Stomach (tissue), 9 donors: ENCODE data around the gene CRACR2B. TPM values are rescaled to one million over a fixed set of nuclear protein-coding genes. Genes with fewer than 3 reads are reported as not detected.

Experiments
- DNase-seq, 2 donors: peaks; one replicate each; pipeline versions ENCODE4 v3.0.0 to v3.0.0-alpha.2; 2013 to 2019
- H3K27ac ChIP-seq, 5 donors: fragments of 200-600 bp in 4 of 5; sonication (generic) in 4 of 5; one replicate each; pipeline ENCODE4 v1.5.1; 2013 to 2019; ENCODE audit warnings: mild to moderate bottlenecking in 1 of 5, moderate library complexity in 1 of 5
- H3K27me3 ChIP-seq, 3 donors: fragments of 200-600 bp; sonication (generic); one replicate each; pipeline ENCODE4 v1.5.1; 2017 to 2019; ENCODE audit warnings: mixed run types in 1 of 3
- H3K36me3 ChIP-seq, 4 donors: fragments of 200-600 bp; sonication (generic); 1 replicate in 3 of 4; 2 replicates in 1 of 4; pipeline ENCODE4 v1.5.1; 2016 to 2019
- H3K4me1 ChIP-seq, 4 donors: fragments of 200-600 bp; sonication (generic); one replicate each; pipeline ENCODE4 v1.5.1; 2016 to 2019
- H3K4me3 ChIP-seq, 4 donors: fragments of 200-600 bp; sonication (generic) in 3 of 4; one replicate each; pipeline ENCODE4 v1.5.1; 2016 to 2019; ENCODE audit warnings: mild to moderate bottlenecking in 1 of 4
- H3K9me3 ChIP-seq, 4 donors: fragments of 200-600 bp; sonication (generic); one replicate each; pipeline ENCODE4 v1.5.1; 2016 to 2019
- EP300 ChIP-seq: sonication (generic); formaldehyde crosslinking; IDR thresholded peaks from one replicate; pipeline ENCODE4 v1.6.1; 2017; ENCODE audit warnings: antibody characterized with exemption
- POLR2A ChIP-seq, 4 donors: fragments of 450-650 bp; IDR thresholded peaks; one replicate each; pipeline ENCODE4 v1.6.1; 2016; ENCODE audit warnings: antibody characterized with exemption in 4 of 4, control low read depth in 2 of 4, mild to moderate bottlenecking in 1 of 4, moderate library complexity in 1 of 4
- POLR2AphosphoS5 ChIP-seq, 3 donors: sonication (generic); formaldehyde crosslinking; IDR thresholded peaks; one replicate each; pipeline ENCODE4 v1.6.1; 2016; ENCODE audit warnings: antibody characterized with exemption in 3 of 3
- WGBS, 5 donors: extraction: QIAGEN DNeasy Blood & Tissue Kit in 3 of 5; methylation state at CpG; one replicate each; pipeline versions ENCODE4 v1.1.5 to v1.1.7; 2013 to 2018; 5-methylcytosine and 5-hydroxymethylcytosine counted together
- intact Hi-C: fragments of 100-400 bp; cut with DNase I; formaldehyde crosslinking; loops from one replicate; pipeline ENCODE4 v1.15.1; 2023; ENCODE audit warnings: low total_unique reads
- polyA plus RNA-seq, 3 donors: library from polyadenylated mRNA; stranded (reverse); fragments of 200-250 nt; gene quantifications; one replicate each; pipeline ENCODE4 v1.2.3, GENCODE V29; 2013
- total RNA-seq, 5 donors: library from RNA; depleted of rRNA; stranded (reverse); fragments of >200 nt; gene quantifications; one replicate each; pipeline versions ENCODE4 v1.1.0 to v1.2.3, GENCODE V29; 2014 to 2016
- TF ChIP-seq, protein P1 (sequence below), 7 experiments: fragments of 450-650 bp in 4 of 7; fragments of 200-600 bp in 3 of 7; sonication (generic) in 3 of 7; IDR thresholded peaks; one replicate each; pipeline ENCODE4 v1.5.1; 2016 to 2019; ENCODE audit warnings: antibody characterized with exemption in 7 of 7, control low read depth in 2 of 7, mild to moderate bottlenecking in 1 of 7
- donor health status: healthy with polysubstance abuse.
- donor health status: Bipolar disorder and iron deficiency.
- donor health status: healthy.

The CRACR2B gene
- total and polyA plus RNA-seq, 8 donors = 12.7 to 556 (median 126) TPM

DNA sequence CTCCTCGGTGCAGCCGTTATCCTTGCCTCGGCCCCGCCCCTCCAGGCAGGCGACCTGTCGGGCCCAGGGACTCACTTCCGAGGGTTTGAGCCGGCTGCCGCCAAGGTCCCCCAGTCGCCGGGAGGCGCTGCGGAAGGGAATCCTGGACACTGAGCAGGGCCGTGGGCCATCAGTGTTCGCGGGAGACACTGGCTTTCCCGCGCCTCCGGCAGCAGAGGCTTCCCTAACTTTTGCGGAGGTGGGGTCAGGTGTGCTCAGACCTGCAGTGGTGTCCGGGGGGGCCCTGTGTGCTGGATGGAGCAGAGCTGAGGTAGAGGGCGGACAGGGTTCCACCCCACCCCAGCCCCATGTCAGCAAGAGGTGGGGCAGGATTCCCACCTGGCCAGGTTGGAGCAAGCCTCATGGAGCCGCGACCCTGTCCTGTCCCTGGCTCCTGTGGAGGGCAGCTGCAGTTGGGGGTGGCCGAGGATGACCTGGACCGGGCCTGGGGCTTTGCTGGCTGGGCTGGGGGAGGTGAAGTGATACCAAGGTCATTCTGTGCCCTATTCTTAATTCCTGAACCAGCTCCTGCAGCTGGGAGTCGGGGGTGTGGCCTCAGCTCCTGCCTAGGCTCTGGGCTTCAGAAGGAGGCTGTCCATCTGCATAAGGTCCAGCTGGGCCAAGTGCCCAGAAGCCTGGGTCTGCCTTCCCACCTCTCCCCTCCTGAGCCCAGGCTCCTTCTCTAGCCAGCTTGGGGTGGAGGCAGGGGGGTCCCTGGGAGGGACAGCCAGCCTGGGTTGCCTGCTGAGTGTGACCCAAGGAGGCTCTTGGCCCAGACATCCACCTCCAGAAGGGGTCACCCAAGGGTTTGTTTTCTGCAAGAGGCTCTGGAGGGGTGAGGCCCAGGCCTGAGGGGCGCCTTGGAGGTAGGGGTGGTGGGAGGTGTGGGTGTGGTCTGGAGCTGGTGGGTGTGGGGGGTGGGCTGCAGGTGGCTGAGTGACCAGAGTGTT, 23.4 kb downstream of the CRACR2B start:
- peaks cover 0 to 5% (median 2%) of the 10 kb centered on the region in 4 donors for H3K36me3 ChIP-seq
- no peak overlapping the region for H3K27ac ChIP-seq
- 44 to 59% (median 46%) methylated on average over 18 to 28 of the region's 28 CpGs for whole genome bisulfite sequencing, 5 donors
- intact Hi-C loops = no loop called here
- DNase-seq = no peak
- TF ChIP-seq POLR2A (IDR thresholded peaks at IDR 0.05) = no peak
- TF ChIP-seq POLR2AphosphoS5 (IDR thresholded peaks at IDR 0.05) = no peak
- no peak for TF ChIP-seq EP300
- TF ChIP-seq, protein P1, sequence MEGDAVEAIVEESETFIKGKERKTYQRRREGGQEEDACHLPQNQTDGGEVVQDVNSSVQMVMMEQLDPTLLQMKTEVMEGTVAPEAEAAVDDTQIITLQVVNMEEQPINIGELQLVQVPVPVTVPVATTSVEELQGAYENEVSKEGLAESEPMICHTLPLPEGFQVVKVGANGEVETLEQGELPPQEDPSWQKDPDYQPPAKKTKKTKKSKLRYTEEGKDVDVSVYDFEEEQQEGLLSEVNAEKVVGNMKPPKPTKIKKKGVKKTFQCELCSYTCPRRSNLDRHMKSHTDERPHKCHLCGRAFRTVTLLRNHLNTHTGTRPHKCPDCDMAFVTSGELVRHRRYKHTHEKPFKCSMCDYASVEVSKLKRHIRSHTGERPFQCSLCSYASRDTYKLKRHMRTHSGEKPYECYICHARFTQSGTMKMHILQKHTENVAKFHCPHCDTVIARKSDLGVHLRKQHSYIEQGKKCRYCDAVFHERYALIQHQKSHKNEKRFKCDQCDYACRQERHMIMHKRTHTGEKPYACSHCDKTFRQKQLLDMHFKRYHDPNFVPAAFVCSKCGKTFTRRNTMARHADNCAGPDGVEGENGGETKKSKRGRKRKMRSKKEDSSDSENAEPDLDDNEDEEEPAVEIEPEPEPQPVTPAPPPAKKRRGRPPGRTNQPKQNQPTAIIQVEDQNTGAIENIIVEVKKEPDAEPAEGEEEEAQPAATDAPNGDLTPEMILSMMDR (IDR thresholded peaks at IDR 0.05) = no peak
- H3K9me3 ChIP-seq = no peaks in the 10 kb centered on the region
- peaks cover 0 to 42% (median 25%) of the 10 kb centered on the region in 3 donors for H3K27me3 ChIP-seq
- peaks cover 26 to 57% (median 48%) of the 10 kb centered on the region in 4 donors for H3K4me1 ChIP-seq
- no peak overlapping the region for H3K4me3 ChIP-seq

DNA sequence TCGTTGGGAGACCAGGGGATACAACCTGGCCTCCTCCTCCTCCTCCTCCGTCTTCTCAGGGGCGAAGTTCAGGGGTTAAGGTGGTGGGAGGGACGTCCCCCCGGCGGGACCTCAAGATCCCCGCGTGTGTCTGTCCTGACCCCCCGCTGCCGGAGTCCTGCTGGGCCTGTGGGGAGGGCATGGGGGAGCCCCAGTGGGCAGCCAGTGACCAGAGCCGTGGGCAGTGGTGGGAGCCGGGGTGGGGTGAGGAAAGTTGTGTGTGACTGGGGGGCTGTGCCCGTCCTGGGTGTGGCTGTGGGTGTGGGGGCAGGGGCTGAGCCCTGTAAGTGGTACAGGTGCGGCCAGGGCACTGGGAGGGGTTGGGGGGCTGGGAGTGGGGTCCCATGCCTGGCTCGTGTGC, 25.0 kb downstream of the CRACR2B start:
- peaks cover 0 to 35% (median 25%) of the 10 kb centered on the region in 3 donors for H3K27me3 ChIP-seq
- peaks cover 0 to 4% (median 0%) of the 10 kb centered on the region in 4 donors for H3K36me3 ChIP-seq
- no peaks in the 10 kb centered on the region for H3K9me3 ChIP-seq
- intact Hi-C loops = no loop called here
- H3K4me1 ChIP-seq = peaks cover 26 to 40% (median 37%) of the 10 kb centered on the region in 4 donors
- no peak overlapping the region for H3K4me3 ChIP-seq
- TF ChIP-seq POLR2AphosphoS5 (IDR thresholded peaks at IDR 0.05) (no peak), EP300 (no peak), POLR2A (IDR thresholded peaks at IDR 0.05) (no peak)
- TF ChIP-seq, protein P1 (IDR thresholded peaks at IDR 0.05) = no peak
- no peak for DNase-seq
- no peak overlapping the region for H3K27ac ChIP-seq
- WGBS, 5 donors = 76 to 85% (median 83%) methylated on average over 13 to 15 of the region's 15 CpGs

DNA sequence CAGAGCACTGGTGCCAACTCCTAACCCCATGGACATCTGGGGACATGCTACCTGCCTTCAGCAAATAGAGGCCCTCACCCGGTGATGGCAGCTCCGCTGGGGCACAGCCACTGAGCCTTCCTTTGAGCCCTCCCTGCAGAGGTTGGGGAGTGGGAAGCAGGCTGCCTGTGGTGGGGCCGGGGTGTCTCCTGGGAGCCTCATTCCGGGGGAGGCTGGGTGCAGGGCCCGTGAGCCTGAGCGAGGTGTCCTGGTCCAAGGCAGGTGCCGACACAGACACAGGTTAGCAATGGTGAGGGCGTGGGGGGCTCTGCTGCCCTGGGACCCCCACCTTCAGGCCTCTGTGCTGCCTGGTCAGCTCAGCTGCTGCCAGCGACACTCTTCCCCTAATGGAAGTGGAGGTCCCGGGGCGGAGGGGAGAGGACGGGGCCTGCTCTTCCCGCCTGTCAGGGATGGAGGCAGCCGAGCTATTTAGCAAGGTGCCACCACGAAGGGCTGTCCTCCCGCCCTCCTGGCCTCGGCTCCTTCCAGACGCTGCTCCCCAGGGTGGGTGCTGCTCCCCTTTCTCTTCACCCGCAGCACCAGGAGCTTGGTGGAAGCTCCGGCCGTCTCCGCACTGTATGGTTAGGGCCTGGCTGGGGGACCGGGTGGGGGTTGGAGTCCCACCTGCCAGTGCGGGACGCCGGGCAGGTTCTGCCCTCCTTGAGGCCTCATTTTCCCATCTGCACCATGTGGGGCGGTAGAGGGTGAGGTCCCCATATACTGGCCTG, 26.1 kb downstream of the CRACR2B start:
- TF ChIP-seq EP300 = no peak
- no peak for TF ChIP-seq POLR2AphosphoS5 (IDR thresholded peaks at IDR 0.05)
- no peak for TF ChIP-seq POLR2A (IDR thresholded peaks at IDR 0.05)
- TF ChIP-seq, protein P1 (IDR thresholded peaks at IDR 0.05) = no peak
- Histone ChIP-seq H3K36me3 (peaks cover 0 to 4% (median 0%) of the 10 kb centered on the region in 4 donors), H3K27me3 (peaks cover 0 to 24% (median 19%) of the 10 kb centered on the region in 3 donors), H3K9me3 (no peaks in the 10 kb centered on the region), H3K4me1 (peaks cover 16 to 37% (median 26%) of the 10 kb centered on the region in 4 donors), H3K27ac (no peak overlapping the region), H3K4me3 (no peak overlapping the region)
- 90 to 95% (median 93%) methylated on average over 18 to 27 of the region's 27 CpGs for WGBS, 5 donors
- intact Hi-C loops = no loop called here
- DNase-seq = no peak
